HepG2 (cell line): Measurements from ENCODE around the gene ACYP2. TPM values are rescaled to one million over a fixed set of nuclear protein-coding genes. Genes with fewer than 3 reads are reported as not detected.

Experiments used
- ATF7-NPFF ChIP-seq: sonication (generic); formaldehyde crosslinking; IDR thresholded peaks from 2 replicates; pipeline ENCODE4 v1.8.1; 2023; ENCODE audit warnings: mild to moderate bottlenecking, low read depth, missing genetic modification reagents, moderate library complexity
- BCL6 ChIP-seq: IDR thresholded peaks from 2 replicates; pipeline ENCODE4 v1.6.1; 2016; ENCODE audit warnings: missing genetic modification reagents, missing compliant biosample characterization
- DR1 ChIP-seq: sonication (generic); formaldehyde crosslinking; IDR thresholded peaks from 2 replicates; pipeline ENCODE4 v1.8.0; 2021; ENCODE audit warnings: mild to moderate bottlenecking, missing genetic modification reagents, inconsistent platforms
- FOXP1 ChIP-seq, 2 experiments: fragments of 450-650 bp in 1 of 2; IDR thresholded peaks; 2 replicates each; pipeline ENCODE4 v1.6.1; 2017 to 2018; ENCODE audit warnings: antibody characterized with exemption in 1 of 2
- GATAD2A ChIP-seq: IDR thresholded peaks from 2 replicates; pipeline ENCODE4 v1.6.1; 2016
- GTF2F1 ChIP-seq: fragments of 150-350 bp; IDR thresholded peaks from 2 replicates; pipeline ENCODE4 v1.6.1; 2014; ENCODE audit warnings: low read length
- HDAC2 ChIP-seq: sonication (generic); formaldehyde crosslinking; IDR thresholded peaks from 2 replicates; pipeline ENCODE4 v1.4.0; 2020; ENCODE audit warnings: missing genetic modification reagents
- HOXD1 ChIP-seq: sonication (generic); formaldehyde crosslinking; IDR thresholded peaks from 2 replicates; pipeline ENCODE4 v1.5.0; 2020; ENCODE audit warnings: missing genetic modification reagents
- KDM6A ChIP-seq: IDR thresholded peaks from 2 replicates; pipeline ENCODE4 v1.6.1; 2016; ENCODE audit warnings: low read depth
- KLF6 ChIP-seq: IDR thresholded peaks from 2 replicates; pipeline ENCODE4 v1.8.0; 2016; ENCODE audit warnings: missing biosample characterization, missing genetic modification reagents
- MED13 ChIP-seq: sonication (generic); formaldehyde crosslinking; IDR thresholded peaks from 2 replicates; pipeline ENCODE4 v1.5.0; 2020; ENCODE audit warnings: missing genetic modification reagents
- NFATC3 ChIP-seq: sonication (generic); formaldehyde crosslinking; IDR thresholded peaks from 2 replicates; pipeline ENCODE4 v1.5.1; 2020; ENCODE audit warnings: mild to moderate bottlenecking, missing genetic modification reagents
- RARA ChIP-seq: IDR thresholded peaks from 2 replicates; pipeline ENCODE4 v1.6.1; 2016; ENCODE audit warnings: missing genetic modification reagents, missing compliant biosample characterization
- SETDB1 ChIP-seq: sonication (generic); formaldehyde crosslinking; IDR thresholded peaks from 2 replicates; pipeline ENCODE4 v1.5.1; 2020; ENCODE audit warnings: missing genetic modification reagents, mild to moderate bottlenecking, borderline replicate concordance
- U2AF2 ChIP-seq: fragments of 200-400 bp; formaldehyde crosslinking; IDR thresholded peaks from 2 replicates; pipeline ENCODE4 v1.6.1; 2017; ENCODE audit warnings: low read depth, mild to moderate bottlenecking, low read length
- ZHX1 ChIP-seq: sonication (generic); formaldehyde crosslinking; IDR thresholded peaks from 2 replicates; pipeline ENCODE4 v1.8.1; 2022; ENCODE audit warnings: low read depth, mild to moderate bottlenecking, missing genetic modification reagents
- ZNF282 ChIP-seq: fragments of 450-650 bp; IDR thresholded peaks from 2 replicates; pipeline ENCODE4 v1.6.1; 2018; ENCODE audit not compliant: partially characterized antibody
- ZNF451 ChIP-seq: sonication (generic); formaldehyde crosslinking; IDR thresholded peaks from 2 replicates; pipeline ENCODE4 v1.5.0; 2020; ENCODE audit warnings: mild to moderate bottlenecking, missing genetic modification reagents
- ZNF460 ChIP-seq: sonication (generic); formaldehyde crosslinking; IDR thresholded peaks from 2 replicates; pipeline ENCODE4 v1.5.1; 2020; ENCODE audit warnings: missing genetic modification reagents, mild to moderate bottlenecking, borderline replicate concordance
- ZNF530 ChIP-seq: sonication (generic); formaldehyde crosslinking; IDR thresholded peaks from 2 replicates; pipeline ENCODE4 v1.5.0; 2020; ENCODE audit warnings: low read depth, mild to moderate bottlenecking, missing genetic modification reagents
- ZNF549 ChIP-seq: sonication (generic); formaldehyde crosslinking; IDR thresholded peaks from 2 replicates; pipeline ENCODE4 v1.5.0; 2020; ENCODE audit warnings: missing genetic modification reagents
- ZNF891 ChIP-seq: sonication (generic); formaldehyde crosslinking; IDR thresholded peaks from 2 replicates; pipeline ENCODE4 v1.5.0; 2020; ENCODE audit warnings: mild to moderate bottlenecking, missing genetic modification reagents
- polyA plus RNA-seq, 8 experiments: library from polyadenylated mRNA; depleted of rRNA in 3 of 8; stranded (reverse) in 7 of 8; unstranded in 1 of 8; fragments of >200 nt; fragmentation: Illumina TruSeq in 4 of 8; extraction: Trizol in 4 of 8; gene quantifications; 2 replicates each; pipeline versions ENCODE4 v1.2.1 to v1.2.3, GENCODE V29; 2011 to 2016; ENCODE audit warnings: low read depth in 4 of 8, missing spikeins in 1 of 8, mixed read lengths in 1 of 8; ENCODE audit not compliant: insufficient read depth in 1 of 8
- total RNA-seq, 5 experiments: library from RNA; depleted of rRNA; stranded (reverse); fragments of >200 nt; fragmentation: Illumina TruSeq; extraction: Trizol; gene quantifications; 2 replicates each; pipeline ENCODE4 v1.2.3, GENCODE V29; 2016; ENCODE audit warnings: low read depth in 1 of 5
- TF ChIP-seq, protein P1 (sequence below): sonication (generic); formaldehyde crosslinking; IDR thresholded peaks from 2 replicates; pipeline ENCODE4 v1.4.0; 2020; ENCODE audit warnings: missing genetic modification reagents
- TF ChIP-seq, protein P2 (sequence below): sonication (generic); formaldehyde crosslinking; IDR thresholded peaks from 2 replicates; pipeline ENCODE4 v1.8.1; 2023; ENCODE audit warnings: mild to moderate bottlenecking, moderate library complexity, missing genetic modification reagents
- TF ChIP-seq, protein P3 (sequence below): sonication (generic); formaldehyde crosslinking; IDR thresholded peaks from 2 replicates; pipeline ENCODE4 v1.5.0; 2020; ENCODE audit warnings: mild to moderate bottlenecking, missing genetic modification reagents

Gene ACYP2
- total and polyA plus RNA-seq, 2 of the 13 experiments (the other 11 are each of a cell fraction or from before 2014, with no cell fraction given): 12.3 to 12.7 TPM

GRCh38 chr2:54261537-54261936, 146.1 kb downstream of the ACYP2 start (continued):
- TF ChIP-seq ZNF451 (CRISPR knock-in tag) (no peak), RARA (CRISPR knock-in tag) (peak; percentile 40), ZNF282 (no peak), KLF6 (CRISPR knock-in tag) (no peak), ZNF891 (CRISPR knock-in tag) (no peak), BCL6 (CRISPR knock-in tag) (peak; percentile 79), HDAC2 (0 out of 2 replicates have a peak, but pooled peaks have one; percentile 33), SETDB1 (CRISPR knock-in tag) (no peak), ZHX1 (CRISPR knock-in tag) (no peak), ZNF549 (CRISPR knock-in tag) (no peak), ZNF530 (CRISPR knock-in tag) (no peak), HOXD1 (CRISPR knock-in tag) (no peak), GTF2F1 (no peak), MED13 (no peak), FOXP1 (IDR thresholded peaks at IDR 0.05) (no peak), FOXP1 (CRISPR knock-in tag; IDR thresholded peaks at IDR 0.05) (peak; percentile 78), ZNF460 (no peak), NFATC3 (no peak), GATAD2A (CRISPR knock-in tag) (0 out of 2 replicates have a peak, but pooled peaks have one; percentile 11), ATF7-NPFF (CRISPR knock-in tag) (no peak), DR1 (CRISPR knock-in tag) (no peak), U2AF2 (no peak), KDM6A (CRISPR knock-in tag) (no peak)
- TF ChIP-seq, protein P1, sequence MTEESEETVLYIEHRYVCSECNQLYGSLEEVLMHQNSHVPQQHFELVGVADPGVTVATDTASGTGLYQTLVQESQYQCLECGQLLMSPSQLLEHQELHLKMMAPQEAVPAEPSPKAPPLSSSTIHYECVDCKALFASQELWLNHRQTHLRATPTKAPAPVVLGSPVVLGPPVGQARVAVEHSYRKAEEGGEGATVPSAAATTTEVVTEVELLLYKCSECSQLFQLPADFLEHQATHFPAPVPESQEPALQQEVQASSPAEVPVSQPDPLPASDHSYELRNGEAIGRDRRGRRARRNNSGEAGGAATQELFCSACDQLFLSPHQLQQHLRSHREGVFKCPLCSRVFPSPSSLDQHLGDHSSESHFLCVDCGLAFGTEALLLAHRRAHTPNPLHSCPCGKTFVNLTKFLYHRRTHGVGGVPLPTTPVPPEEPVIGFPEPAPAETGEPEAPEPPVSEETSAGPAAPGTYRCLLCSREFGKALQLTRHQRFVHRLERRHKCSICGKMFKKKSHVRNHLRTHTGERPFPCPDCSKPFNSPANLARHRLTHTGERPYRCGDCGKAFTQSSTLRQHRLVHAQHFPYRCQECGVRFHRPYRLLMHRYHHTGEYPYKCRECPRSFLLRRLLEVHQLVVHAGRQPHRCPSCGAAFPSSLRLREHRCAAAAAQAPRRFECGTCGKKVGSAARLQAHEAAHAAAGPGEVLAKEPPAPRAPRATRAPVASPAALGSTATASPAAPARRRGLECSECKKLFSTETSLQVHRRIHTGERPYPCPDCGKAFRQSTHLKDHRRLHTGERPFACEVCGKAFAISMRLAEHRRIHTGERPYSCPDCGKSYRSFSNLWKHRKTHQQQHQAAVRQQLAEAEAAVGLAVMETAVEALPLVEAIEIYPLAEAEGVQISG (CRISPR knock-in tag): no peak
- TF ChIP-seq, protein P2, sequence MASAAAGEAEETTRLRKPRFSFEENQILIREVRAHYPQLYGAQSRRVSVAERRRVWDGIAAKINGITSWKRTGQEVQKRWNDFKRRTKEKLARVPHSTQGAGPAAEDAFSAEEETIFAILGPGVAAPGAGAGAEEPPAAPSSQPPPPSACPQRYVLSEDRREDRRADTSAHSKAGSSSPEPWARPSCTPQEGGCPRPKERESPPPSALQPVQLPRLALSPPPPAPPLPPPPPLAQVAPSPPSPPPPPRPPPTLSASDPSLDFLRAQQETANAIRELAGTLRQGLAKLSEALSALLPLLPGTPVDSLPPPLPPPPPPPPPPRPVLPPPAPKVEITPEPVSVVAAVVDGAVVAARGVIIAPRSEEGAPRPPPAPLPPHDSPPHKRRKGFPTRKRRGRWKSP (CRISPR knock-in tag): no peak
- TF ChIP-seq, protein P3, sequence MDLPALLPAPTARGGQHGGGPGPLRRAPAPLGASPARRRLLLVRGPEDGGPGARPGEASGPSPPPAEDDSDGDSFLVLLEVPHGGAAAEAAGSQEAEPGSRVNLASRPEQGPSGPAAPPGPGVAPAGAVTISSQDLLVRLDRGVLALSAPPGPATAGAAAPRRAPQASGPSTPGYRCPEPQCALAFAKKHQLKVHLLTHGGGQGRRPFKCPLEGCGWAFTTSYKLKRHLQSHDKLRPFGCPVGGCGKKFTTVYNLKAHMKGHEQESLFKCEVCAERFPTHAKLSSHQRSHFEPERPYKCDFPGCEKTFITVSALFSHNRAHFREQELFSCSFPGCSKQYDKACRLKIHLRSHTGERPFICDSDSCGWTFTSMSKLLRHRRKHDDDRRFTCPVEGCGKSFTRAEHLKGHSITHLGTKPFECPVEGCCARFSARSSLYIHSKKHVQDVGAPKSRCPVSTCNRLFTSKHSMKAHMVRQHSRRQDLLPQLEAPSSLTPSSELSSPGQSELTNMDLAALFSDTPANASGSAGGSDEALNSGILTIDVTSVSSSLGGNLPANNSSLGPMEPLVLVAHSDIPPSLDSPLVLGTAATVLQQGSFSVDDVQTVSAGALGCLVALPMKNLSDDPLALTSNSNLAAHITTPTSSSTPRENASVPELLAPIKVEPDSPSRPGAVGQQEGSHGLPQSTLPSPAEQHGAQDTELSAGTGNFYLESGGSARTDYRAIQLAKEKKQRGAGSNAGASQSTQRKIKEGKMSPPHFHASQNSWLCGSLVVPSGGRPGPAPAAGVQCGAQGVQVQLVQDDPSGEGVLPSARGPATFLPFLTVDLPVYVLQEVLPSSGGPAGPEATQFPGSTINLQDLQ (CRISPR knock-in tag): no peak
